Stimulated activated CD4-positive, alpha-beta T cell treated with anti-CD3 and anti-CD28 coated beads, Interleukin-2, amount 100 ng/mL, for 4 hours (primary cell): ENCODE data around the gene L2HGDH.
"Not testable (repeated sequence)": the region's sequence is repeated elsewhere in the genome, so short reads cannot be mapped to it uniquely, and the experiment has no call there.

Source experiments
- DNase-seq: peaks from one replicate; pipeline ENCODE4 v3.0.0-alpha.2; 2020; ENCODE audit warnings: low read depth

L2HGDH gene

GRCh38 chr14:50339178-50339804 lies 27.3 kb upstream of the L2HGDH start:
- DNase-seq: no peak

DNA sequence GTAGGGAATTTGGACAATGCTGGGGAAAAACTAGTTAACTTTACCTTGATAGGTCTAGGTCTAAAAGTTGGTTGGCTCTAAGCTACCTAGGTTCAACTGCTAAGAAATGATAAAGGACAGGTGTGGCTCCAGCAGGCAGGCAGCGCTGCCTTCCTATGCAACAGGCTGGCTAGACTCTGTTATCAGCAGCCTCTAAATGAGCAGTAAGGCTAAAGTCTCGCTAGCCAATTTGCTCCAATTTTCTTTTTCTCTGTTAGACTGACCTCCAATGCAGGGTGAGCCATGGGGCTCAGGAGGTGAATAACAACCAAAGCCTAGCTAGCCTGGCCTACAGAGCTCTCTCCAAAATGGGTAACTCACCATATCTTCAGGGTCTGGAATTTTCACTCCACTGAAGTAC lies 26.6 kb upstream of the L2HGDH start:
- no peak for DNase-seq

- no peak for DNase-seq
These were observed 24.2 kb upstream of the L2HGDH start for GRCh38 chr14:50335989-50336824.

- DNase-seq: no peak
These were observed 23.4 kb upstream of the L2HGDH start for GRCh38 chr14:50335389-50335788.

DNA sequence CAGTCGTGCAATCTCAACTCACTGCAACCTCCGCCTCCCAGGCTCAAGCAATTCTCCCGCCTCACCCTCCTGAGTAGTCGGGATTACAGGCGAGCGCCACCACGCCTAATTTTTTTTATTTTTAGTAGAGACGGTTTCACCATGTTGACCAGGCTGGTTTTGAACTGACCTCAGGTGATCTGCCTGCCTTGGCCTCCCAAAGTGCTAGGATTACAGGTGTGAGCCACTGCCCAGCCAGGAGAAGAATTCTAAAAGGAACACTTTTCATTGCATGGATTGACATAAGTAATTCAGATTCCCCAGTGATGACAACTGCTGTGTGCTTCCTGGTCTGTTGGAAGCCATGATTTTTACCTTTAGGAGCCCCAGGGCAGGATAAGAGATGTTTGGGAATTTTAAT lies 22.2 kb upstream of the L2HGDH start:
- DNase-seq: no peak

GRCh38 chr14:50333014-50333509 lies 21.0 kb upstream of the L2HGDH start:
- DNase-seq: no peak

- no peak for DNase-seq
These were observed 19.6 kb upstream of the L2HGDH start for GRCh38 chr14:50331596-50331995.

DNA sequence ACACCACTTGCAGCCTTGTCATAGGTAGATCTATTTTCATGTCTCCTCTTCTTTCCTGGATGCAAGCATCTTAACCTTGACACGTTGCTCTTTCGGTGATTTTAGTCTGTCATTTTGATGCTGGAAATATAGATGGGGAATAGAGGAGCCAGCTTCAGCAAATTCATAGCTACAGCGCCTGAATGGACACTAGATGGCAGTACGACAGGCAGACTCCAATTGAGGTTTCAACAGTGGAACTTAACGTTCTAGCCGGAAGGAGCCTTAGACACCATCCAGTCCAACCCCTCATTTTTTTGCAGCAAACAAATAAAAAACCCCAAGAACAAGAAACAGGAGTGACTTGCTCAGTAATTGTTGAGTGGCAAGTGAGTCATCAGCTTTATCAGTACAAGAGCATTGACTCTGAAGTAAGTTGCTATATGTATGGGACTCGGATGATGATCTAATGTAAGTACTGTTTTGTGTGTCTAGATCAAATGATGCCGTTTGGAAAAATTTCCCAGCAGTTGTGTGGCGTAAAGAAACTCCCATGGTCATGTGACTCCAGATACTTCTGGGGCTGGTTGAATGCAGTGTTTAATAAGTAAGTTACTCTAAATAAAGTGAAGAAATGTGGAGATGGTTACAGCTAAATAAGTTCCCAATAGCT lies 9.1 kb upstream of the L2HGDH start:
- peak; percentile 59 for DNase-seq

DNA sequence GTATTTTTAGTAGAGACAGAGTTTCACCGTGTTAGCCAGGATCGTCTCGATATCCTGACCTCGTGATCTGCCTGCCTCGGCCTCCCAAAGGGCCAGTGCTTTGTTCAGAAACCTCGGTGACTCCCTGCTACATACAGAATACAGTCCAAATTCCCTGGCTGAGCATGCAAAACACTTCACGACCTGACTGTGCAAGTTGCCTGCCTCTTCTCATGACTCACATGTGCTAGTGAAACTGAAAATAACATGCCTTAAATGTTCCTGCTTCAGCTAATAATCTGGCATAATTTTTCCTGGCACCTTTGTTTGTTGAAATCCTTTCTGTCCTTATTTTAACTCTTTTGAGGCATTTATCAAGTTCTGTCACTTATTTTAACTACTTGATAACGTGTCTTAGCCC lies 8.3 kb upstream of the L2HGDH start:
- no peak for DNase-seq

GRCh38 chr14:50319721-50320120 lies 7.7 kb upstream of the L2HGDH start:
- DNase-seq: no peak

DNA sequence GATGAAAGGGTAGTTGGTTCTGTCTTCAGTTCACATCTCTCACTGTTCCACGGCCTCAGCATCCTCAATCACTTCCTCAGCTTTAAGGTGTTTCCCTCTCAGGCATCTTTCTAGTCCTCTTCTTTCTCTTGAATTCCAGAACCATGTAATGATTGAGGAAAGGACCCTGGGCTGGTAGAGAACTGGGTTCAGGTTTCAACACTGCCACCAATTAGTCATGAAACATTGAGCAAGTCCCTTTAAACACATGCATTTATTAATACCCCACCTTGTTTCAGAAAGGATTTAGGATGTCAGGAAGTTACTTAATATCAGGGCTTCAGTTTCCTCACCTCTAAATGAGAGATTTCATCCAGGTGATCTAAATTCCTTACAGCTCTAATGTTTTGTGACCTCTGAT lies 7.3 kb upstream of the L2HGDH start:
- no peak for DNase-seq

GRCh38 chr14:50318031-50318626 lies 6.1 kb upstream of the L2HGDH start:
- DNase-seq: no peak

DNA sequence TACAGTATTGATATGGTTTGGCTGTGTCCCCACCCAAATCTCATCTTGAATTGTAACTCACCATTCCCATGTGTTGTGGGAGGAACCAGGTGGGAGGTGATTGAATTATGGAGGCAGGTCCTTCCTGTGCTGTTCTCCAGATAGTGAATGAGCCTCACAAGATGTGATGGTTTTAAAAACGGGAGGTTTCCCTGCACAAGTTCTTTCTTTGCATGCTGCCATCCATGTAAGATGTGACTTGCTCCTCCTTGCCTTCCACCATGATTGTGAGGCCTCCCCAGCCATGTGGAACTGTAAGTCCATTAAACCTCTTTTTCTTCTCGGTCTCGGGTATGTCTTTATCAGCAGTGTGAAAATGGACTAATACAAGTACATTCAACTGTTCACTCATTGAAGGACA lies 2.1 kb upstream of the L2HGDH start:
- DNase-seq: not testable (repeated sequence)

DNA sequence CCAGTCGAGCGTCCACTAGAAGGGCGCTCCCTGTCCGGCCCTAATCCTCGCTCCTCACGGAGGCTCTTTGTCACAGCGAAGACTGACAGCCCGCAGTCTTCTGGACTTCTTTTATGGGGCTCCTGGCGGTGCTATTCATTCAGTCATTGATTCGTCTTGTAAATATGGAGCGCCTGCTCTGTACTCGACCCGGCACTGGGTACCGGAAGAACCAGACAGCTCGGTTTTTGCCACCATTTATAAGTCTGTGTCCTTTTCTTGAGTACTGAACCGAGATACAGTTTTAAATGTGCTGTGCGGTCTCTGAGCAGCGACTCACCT lies 665 bp upstream of the L2HGDH start:
- no peak for DNase-seq

GRCh38 chr14:50311337-50311971 lies 575 bp downstream of the L2HGDH start:
- peak; percentile 24 for DNase-seq

- DNase-seq: no peak
These were observed 1.6 kb downstream of the L2HGDH start for GRCh38 chr14:50310445-50310844.

GRCh38 chr14:50308363-50308915 lies 3.6 kb downstream of the L2HGDH start:
- DNase-seq: no peak

DNA sequence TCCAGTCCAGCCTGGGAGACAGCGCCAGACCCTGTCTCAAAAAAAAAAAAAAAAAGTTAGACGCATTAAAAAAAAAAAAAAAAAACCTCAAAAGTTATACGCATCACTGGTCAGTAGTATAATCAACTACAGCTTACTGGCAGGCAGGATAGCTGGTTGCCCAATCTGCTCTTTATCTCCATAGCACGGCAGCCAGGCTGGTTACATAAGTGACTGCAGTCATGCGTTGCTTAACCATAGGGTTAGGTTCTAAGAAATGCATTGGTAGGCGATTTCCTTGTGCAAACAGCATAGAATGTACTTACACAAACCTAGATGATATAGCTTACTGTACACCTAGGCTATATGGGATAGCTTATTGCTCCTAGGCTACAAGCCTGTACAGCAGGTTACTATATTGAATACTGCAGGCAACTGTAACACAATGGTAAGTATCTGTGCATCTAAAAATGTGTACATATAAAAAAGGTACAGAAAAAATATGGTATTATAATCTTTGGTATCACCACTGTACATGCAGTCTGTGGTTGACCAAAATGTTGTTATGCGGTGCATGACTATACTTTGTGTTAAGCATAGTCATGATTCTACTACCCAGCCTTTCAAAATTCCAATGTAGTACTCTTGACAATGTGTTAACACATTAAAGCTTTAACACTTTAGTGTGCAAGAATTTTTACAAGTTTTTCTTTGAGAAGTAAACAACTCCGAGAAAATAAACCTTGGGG lies 8.1 kb downstream of the L2HGDH start:
- no peak for DNase-seq

GRCh38 chr14:50301914-50302313 lies 10.1 kb downstream of the L2HGDH start:
- DNase-seq: no peak

DNA sequence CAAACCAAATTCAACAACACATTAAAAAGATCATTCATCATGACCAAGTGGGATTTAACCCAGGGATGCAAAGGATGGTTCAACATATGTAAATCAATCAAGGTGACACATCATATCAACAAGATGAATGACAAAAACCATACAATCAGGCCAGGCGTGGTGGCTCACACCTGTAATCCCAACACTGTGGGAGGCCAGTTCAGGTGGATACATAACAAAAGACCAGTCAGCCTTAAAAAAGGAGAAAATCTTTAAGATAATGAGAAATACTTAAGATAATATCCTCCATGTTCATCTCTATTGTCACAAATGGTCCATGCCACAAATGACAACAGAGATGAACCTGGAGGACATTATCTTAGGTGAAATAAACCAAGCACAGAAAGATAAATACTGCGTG lies 12.4 kb downstream of the L2HGDH start:
- DNase-seq: no peak

- DNase-seq: no peak
These were observed 21.7 kb downstream of the L2HGDH start for GRCh38 chr14:50290306-50290705.
